Measurements from ENCODE around the gene WAC.
"Not testable (repeated sequence)": the region's sequence is repeated elsewhere in the genome, so short reads cannot be mapped to it uniquely, and the experiment has no call there.

The WAC gene

DNA sequence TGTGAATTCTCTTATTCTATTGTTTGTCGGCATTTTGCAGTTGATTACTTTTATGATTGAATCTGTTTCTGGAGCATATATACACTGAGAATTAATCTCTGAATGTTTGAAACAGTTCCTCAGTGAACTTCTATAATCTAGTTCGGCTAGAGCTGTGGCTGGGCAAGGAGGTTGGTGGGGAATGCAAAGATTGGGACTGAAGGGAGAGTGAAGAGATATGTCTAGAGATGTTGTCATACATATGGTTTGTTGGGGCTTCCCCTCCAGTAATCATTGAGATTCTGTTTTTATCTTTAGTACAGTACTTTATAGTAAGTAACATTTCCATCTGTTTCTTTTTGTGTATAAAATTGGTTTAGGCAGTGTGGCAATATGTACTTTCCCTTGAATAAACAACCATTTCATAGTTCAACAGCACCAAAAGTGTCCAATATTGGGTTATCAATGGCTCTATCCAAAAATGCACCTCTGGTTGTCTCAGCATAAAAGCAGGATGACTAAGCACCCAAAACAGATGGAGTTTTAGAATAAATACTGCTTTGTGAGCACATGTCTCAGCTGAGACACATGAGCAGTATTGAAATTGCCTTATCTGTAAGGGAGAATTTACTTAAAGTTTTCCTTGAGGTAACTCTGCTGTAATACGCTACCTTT is 36.7 kb downstream of the WAC start:
- TF ChIP-seq, protein P1, sequence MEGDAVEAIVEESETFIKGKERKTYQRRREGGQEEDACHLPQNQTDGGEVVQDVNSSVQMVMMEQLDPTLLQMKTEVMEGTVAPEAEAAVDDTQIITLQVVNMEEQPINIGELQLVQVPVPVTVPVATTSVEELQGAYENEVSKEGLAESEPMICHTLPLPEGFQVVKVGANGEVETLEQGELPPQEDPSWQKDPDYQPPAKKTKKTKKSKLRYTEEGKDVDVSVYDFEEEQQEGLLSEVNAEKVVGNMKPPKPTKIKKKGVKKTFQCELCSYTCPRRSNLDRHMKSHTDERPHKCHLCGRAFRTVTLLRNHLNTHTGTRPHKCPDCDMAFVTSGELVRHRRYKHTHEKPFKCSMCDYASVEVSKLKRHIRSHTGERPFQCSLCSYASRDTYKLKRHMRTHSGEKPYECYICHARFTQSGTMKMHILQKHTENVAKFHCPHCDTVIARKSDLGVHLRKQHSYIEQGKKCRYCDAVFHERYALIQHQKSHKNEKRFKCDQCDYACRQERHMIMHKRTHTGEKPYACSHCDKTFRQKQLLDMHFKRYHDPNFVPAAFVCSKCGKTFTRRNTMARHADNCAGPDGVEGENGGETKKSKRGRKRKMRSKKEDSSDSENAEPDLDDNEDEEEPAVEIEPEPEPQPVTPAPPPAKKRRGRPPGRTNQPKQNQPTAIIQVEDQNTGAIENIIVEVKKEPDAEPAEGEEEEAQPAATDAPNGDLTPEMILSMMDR (conservative IDR thresholded peaks at IDR 0.05; ENCODE audit: low read depth, low read length), result no peak
- H3K4me3 ChIP-seq (ENCODE audit: low read depth, low read length), result no peak overlapping the region
- peak; percentile 63 for DNase-seq (ENCODE audit: low read depth)

DNA sequence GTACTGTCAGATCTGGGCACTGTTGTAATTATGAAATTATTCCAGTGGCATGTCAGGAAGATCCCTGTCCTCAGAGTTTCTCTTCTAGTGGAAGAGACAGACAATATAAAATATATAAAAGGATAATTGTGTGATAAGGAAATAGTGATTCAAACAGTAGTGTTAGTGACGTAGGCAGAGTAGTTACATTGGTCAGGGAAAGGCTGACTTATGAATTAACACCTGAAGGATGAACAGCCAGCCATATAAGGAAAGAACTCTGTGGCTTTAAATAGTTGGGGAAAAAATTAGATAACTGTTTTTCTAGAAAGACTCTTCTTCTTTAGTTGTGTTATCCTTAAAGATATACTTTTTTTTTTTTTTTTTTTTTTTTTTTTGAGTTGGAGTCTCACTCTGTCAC is 37.7 kb downstream of the WAC start:
- H3K4me3 ChIP-seq (ENCODE audit: low read depth, low read length), result no peak overlapping the region
- TF ChIP-seq, protein P1 (conservative IDR thresholded peaks at IDR 0.05; ENCODE audit: low read depth, low read length), result no peak
- no peak for DNase-seq (ENCODE audit: low read depth)

DNA sequence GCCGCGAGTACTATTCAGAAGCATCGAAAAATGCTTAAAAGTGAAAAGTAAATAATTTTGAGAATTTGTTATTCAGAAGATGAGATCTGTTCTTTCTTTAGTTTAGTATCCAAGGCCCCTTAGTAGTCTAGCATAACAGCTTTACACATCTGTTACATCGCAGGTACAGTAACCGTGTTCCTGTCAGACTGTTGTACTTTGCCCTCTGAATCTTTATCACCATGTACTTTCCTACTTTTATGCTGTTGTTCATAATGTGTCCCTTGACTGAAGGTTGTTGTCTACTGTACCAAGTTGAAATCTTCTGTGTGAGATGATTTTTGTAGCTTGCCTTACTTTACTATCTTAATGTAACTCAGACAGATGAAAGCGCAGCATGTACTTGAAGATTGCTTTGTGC is 38.3 kb downstream of the WAC start:
- TF ChIP-seq, protein P1 (conservative IDR thresholded peaks at IDR 0.05; ENCODE audit: low read depth, low read length), result no peak
- DNase-seq (ENCODE audit: low read depth), result no peak
- H3K4me3 ChIP-seq (ENCODE audit: low read depth, low read length), result no peak overlapping the region

DNA sequence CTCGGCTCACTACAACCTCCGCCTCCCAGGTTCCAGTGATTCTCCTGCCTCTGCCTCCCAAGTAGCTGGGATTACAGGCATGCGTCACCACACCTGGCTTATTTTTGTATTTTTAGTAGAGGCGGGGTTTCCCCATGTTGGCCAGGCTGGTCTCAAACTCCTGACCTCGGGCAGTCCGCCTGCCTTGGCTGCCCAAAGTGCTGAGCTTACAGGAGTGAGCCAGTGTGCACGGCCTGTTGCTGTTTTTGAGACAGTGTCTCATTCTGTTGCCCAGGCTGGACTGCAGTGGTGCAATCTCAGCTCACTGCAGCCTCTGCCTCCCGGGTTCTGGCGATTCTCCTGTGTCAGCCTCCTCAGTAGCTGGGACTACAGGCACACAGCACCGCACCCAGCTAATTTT is 41.3 kb downstream of the WAC start:
- not testable (repeated sequence) for H3K4me3 ChIP-seq (ENCODE audit: low read depth, low read length); DNase-seq (ENCODE audit: low read depth)

DNA sequence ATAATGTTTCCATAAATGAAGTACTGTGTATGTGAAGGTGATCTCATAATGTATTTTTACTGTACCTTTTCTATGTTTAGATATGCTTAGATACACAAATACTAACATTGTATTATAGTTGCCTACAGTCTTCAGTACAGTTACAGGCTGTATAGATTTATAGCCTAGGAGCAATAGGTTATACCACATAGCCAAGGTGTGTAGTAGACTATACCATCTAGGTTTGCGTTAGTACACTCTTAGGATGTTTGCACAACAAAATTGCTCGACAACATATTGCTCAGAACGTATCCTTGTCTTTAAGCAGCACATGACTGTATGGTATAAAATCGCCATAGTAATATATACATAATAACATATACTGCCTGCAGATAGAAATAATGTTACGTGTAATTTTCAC is 42.9 kb downstream of the WAC start:
- DNase-seq (ENCODE audit: low read depth), result no peak
- TF ChIP-seq, protein P1 (conservative IDR thresholded peaks at IDR 0.05; ENCODE audit: low read depth, low read length), result no peak
- no peak overlapping the region for H3K4me3 ChIP-seq (ENCODE audit: low read depth, low read length)

DNA sequence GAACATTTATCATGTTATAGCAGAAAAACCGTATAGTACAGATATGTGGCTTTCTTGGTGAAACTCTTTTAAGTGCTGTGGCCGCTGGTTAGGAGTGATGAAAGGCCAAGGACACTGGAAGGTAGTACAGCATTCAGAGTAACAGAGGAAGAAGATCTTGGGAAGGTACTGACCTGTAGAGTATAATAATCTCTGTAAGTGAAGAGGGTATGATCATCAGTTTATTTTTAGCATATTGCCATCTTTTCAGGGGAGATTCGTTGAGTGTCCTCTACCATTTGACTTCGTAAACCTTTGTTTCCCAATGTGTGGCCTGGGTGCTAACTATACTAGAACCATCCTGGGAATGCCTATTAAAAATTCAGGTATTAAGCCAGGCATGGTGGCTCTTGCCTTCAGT is 44.6 kb downstream of the WAC start:
- H3K4me3 ChIP-seq (ENCODE audit: low read depth, low read length), result no peak overlapping the region
- TF ChIP-seq, protein P1 (conservative IDR thresholded peaks at IDR 0.05; ENCODE audit: low read depth, low read length), result no peak
- DNase-seq (ENCODE audit: low read depth), result no peak

DNA sequence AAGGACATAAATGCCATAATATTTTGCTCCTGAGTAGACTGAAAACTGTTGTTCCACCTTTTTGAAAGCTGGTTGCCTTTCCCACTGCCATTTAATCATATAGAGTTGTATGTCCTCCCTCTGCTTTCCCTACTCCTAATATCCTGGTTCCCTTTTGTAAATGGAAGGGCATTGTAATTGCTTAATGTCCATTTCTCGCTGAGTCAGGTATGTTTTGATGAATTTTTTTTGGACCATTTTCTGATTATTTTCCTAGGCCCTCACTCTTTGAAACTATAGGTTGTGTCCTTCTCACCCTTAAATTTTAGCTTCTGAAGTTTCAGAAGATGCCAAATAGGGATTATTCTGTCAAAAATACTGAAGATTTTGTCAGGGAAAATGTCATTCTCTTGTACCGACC is 45.5 kb downstream of the WAC start:
- TF ChIP-seq, protein P1 (conservative IDR thresholded peaks at IDR 0.05; ENCODE audit: low read depth, low read length), result no peak
- no peak overlapping the region for H3K4me3 ChIP-seq (ENCODE audit: low read depth, low read length)
- DNase-seq (ENCODE audit: low read depth), result no peak

All from choroid plexus epithelial cell (primary cell).